Activated T-helper 1 cell treated with anti-CD3 and anti-CD28 coated beads, Interleukin-2, amount 50 U/mL, for 16 hours (primary cell): ENCODE results near the gene FAM25G.
"Not testable (repeated sequence)": the region's sequence is repeated elsewhere in the genome, so short reads cannot be mapped to it uniquely, and the experiment has no call there.

Experiments used
- DNase-seq, 2 donors: peaks; one replicate each; pipeline ENCODE4 v3.0.0-alpha.2; 2020; ENCODE audit warnings: low read depth in 1 of 2, low spot score in 1 of 2

FAM25G gene

GRCh38 chr10:47465216-47465917 lies 26.1 kb downstream of the FAM25G start:
- DNase-seq = not testable (repeated sequence)

GRCh38 chr10:47462577-47463358 lies 28.7 kb downstream of the FAM25G start:
- not testable (repeated sequence) for DNase-seq

- DNase-seq = not testable (repeated sequence)
These were observed 30.2 kb downstream of the FAM25G start for GRCh38 chr10:47461261-47461687.

- DNase-seq = no peak
These were observed 32.9 kb downstream of the FAM25G start for GRCh38 chr10:47458466-47459154.

- DNase-seq = no peak
These were observed 33.7 kb downstream of the FAM25G start for GRCh38 chr10:47457826-47458225.

GRCh38 chr10:47457528-47457820 lies 34.0 kb downstream of the FAM25G start:
- no peak for DNase-seq

GRCh38 chr10:47456794-47457527 lies 34.5 kb downstream of the FAM25G start:
- no peak for DNase-seq

- DNase-seq = no peak
These were observed 35.3 kb downstream of the FAM25G start for GRCh38 chr10:47456079-47456785.

- DNase-seq = not testable (repeated sequence)
These were observed 36.0 kb downstream of the FAM25G start for GRCh38 chr10:47455350-47456078.

- DNase-seq = no peak
These were observed 36.8 kb downstream of the FAM25G start for GRCh38 chr10:47454780-47455058.

GRCh38 chr10:47454008-47454779 lies 37.3 kb downstream of the FAM25G start:
- no peak for DNase-seq

GRCh38 chr10:47453141-47454007 lies 38.1 kb downstream of the FAM25G start:
- no peak for DNase-seq

GRCh38 chr10:47452495-47453140 lies 38.9 kb downstream of the FAM25G start:
- DNase-seq = no peak

GRCh38 chr10:47451998-47452494 lies 39.5 kb downstream of the FAM25G start:
- DNase-seq = no peak

- DNase-seq = no peak
These were observed 40.1 kb downstream of the FAM25G start for GRCh38 chr10:47451273-47451997.

- DNase-seq = no peak
These were observed 41.1 kb downstream of the FAM25G start for GRCh38 chr10:47450442-47450841.

- DNase-seq = no peak
These were observed 41.5 kb downstream of the FAM25G start for GRCh38 chr10:47449979-47450378.
